ENCODE measurements around the gene MAP7D1. TPM values are rescaled to one million over a fixed set of nuclear protein-coding genes. Genes with fewer than 3 reads are reported as not detected.
"Not testable (repeated sequence)": the region's sequence is repeated elsewhere in the genome, so short reads cannot be mapped to it uniquely, and the experiment has no call there.

Gene MAP7D1
- total RNA-seq, 1 donor from 2014 or later, result 77.9 TPM

GRCh38 chr1:36206323-36206858 lies 50.4 kb downstream of the MAP7D1 start:
- peak; percentile 28 for DNase-seq

GRCh38 chr1:36207339-36207738 lies 51.4 kb downstream of the MAP7D1 start:
- no peak for DNase-seq

GRCh38 chr1:36208978-36209703 lies 53.2 kb downstream of the MAP7D1 start:
- DNase-seq, result no peak

GRCh38 chr1:36211307-36211706 lies 55.3 kb downstream of the MAP7D1 start:
- no peak for DNase-seq

- no peak for DNase-seq
Measured at GRCh38 chr1:36211841-36212240, 55.9 kb downstream of the MAP7D1 start.

- no peak for DNase-seq
Measured at GRCh38 chr1:36212782-36213181, 56.8 kb downstream of the MAP7D1 start.

- peak; percentile 53 for DNase-seq
Measured at GRCh38 chr1:36217670-36218069, 61.7 kb downstream of the MAP7D1 start.

- DNase-seq, result not testable (repeated sequence)
Measured at GRCh38 chr1:36221901-36222300, 65.9 kb downstream of the MAP7D1 start.

GRCh38 chr1:36222481-36223380 lies 66.8 kb downstream of the MAP7D1 start:
- no peak for DNase-seq

- peak; percentile 65 for DNase-seq
Measured at GRCh38 chr1:36223381-36223995, 67.5 kb downstream of the MAP7D1 start.

GRCh38 chr1:36223996-36224536 lies 68.1 kb downstream of the MAP7D1 start, which contains the start of gene THRAP3:
THRAP3 (plus strand) TSS chr1:36224443; CDS start chr1:36282564, 58,121 bp downstream.
- DNase-seq, result peak; percentile 100

GRCh38 chr1:36224537-36225282 lies 68.8 kb downstream of the MAP7D1 start:
- DNase-seq, result peak; percentile 89

GRCh38 chr1:36225283-36225899 lies 69.4 kb downstream of the MAP7D1 start:
- no peak for DNase-seq

- DNase-seq, result not testable (repeated sequence)
Measured at GRCh38 chr1:36230279-36230678, 74.3 kb downstream of the MAP7D1 start.

Other genes starting within 250 kb of the MAP7D1 start
- gene AGO3, start 225.1 kb upstream of the MAP7D1 start, total RNA-seq, result 20.8 and 21.8 TPM in 2 replicates
- gene TEKT2, start 72.1 kb upstream of the MAP7D1 start, total RNA-seq, result 0.14 and 0.68 TPM in 2 replicates
- gene ADPRS, start 67.3 kb upstream of the MAP7D1 start, total RNA-seq, result 43.1 and 52.9 TPM in 2 replicates
- gene COL8A2, start 30.9 kb upstream of the MAP7D1 start, total RNA-seq, result 3.0 and 3.2 TPM in 2 replicates
- gene TRAPPC3, start 6.7 kb upstream of the MAP7D1 start, total RNA-seq, result 77.8 and 117 TPM in 2 replicates
- gene THRAP3, start 68.3 kb downstream of the MAP7D1 start, total RNA-seq, result 96.0 and 151 TPM in 2 replicates
- gene SH3D21, start 150.2 kb downstream of the MAP7D1 start, total RNA-seq, result 0.74 and 1.5 TPM in 2 replicates
- 105 and 192 TPM in 2 replicates for gene EVA1B, start 167.5 kb downstream of the MAP7D1 start, total RNA-seq
- gene STK40, start 229.8 kb downstream of the MAP7D1 start, total RNA-seq, result 20.4 and 57.0 TPM in 2 replicates
- gene LSM10, start 241.7 kb downstream of the MAP7D1 start, total RNA-seq, result 9.9 and 13.0 TPM in 2 replicates

Data from dermis blood vessel endothelial cell (primary cell).